Cardiac muscle cell (in vitro differentiated cells and primary cell): ENCODE data around the gene PMIS2. TPM values are rescaled to one million over a fixed set of nuclear protein-coding genes. Genes with fewer than 3 reads are reported as not detected.

ENCODE experiments used
- DNase-seq, 2 donors: peaks; one replicate each; pipeline versions ENCODE4 v3.0.0 to v3.0.0-alpha.2; 2010 to 2017; ENCODE audit warnings: low read depth in 1 of 2, low spot score in 1 of 2
- H3K27ac ChIP-seq: fragments of 200-600 bp; sonication (generic); 2 replicates; pipeline ENCODE4 v1.5.1; 2016
- H3K27me3 ChIP-seq: fragments of 200-600 bp; sonication (generic); 2 replicates; pipeline ENCODE4 v1.6.0; 2016; ENCODE audit warnings: control low read depth
- H3K36me3 ChIP-seq: fragments of 200-600 bp; sonication (generic); 2 replicates; pipeline ENCODE4 v1.5.1; 2016; ENCODE audit warnings: control low read depth
- H3K4me1 ChIP-seq: fragments of 200-600 bp; sonication (generic); 2 replicates; pipeline ENCODE4 v1.8.1; 2017; ENCODE audit warnings: low read depth, mild to moderate bottlenecking, mixed run types
- H3K4me3 ChIP-seq: fragments of 200-600 bp; sonication (generic); 2 replicates; pipeline ENCODE4 v1.5.1; 2016; ENCODE audit warnings: mild to moderate bottlenecking
- H3K9me3 ChIP-seq: fragments of 200-600 bp; sonication (generic); 2 replicates; pipeline ENCODE4 v1.5.1; 2017; ENCODE audit warnings: low read depth, mild to moderate bottlenecking, control low read depth
- CTCF ChIP-seq: IDR thresholded peaks from 2 replicates; pipeline ENCODE4 v1.5.1; 2012; ENCODE audit warnings: low read depth, mild to moderate bottlenecking, low read length
- polyA plus RNA-seq: library from polyadenylated mRNA; unstranded; fragments of >200 nt; fragmentation: Nextera tagmentation; extraction: Ambion mirVana; gene quantifications from 2 replicates; pipeline ENCODE4 v1.2.1, GENCODE V29; 2016
- total RNA-seq: library from RNA; depleted of rRNA; stranded (reverse); fragments of >200 nt; gene quantifications from 2 replicates; pipeline ENCODE4 v1.2.3, GENCODE V29; 2016

PMIS2 gene
- total and polyA plus RNA-seq, 2 experiments from 2014 or later = not detected

DNA sequence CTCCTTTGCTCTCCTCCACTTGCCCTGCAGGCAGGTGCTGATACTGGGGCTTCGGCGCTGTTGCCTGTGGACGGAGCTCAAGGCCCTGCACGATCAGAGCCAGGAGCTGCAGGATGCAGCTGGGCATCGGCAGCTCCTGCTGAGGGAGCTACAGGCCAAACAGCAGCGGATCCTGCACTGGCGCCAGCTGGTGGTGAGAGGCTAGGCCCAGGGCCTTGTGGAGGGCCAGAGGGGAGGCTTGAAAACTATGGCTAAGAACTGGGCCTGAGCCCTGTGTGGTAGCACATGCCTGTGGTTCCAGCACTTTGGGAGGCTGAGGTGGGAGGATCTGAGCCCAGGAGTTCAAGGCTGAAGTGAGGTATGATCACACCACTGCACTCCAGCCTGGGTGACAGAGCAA, 32.9 kb downstream of the PMIS2 start:
- H3K4me3 ChIP-seq = no peak overlapping the region
- H3K9me3 ChIP-seq = no peaks in the 10 kb centered on the region
- no peaks in the 10 kb centered on the region for H3K36me3 ChIP-seq
- no peak overlapping the region for H3K27ac ChIP-seq
- H3K27me3 ChIP-seq = no peaks in the 10 kb centered on the region
- H3K4me1 ChIP-seq = no peaks in the 10 kb centered on the region
- DNase-seq = no peak
- no peak for TF ChIP-seq CTCF

GRCh38 chr19:35619290-35619923, 33.4 kb downstream of the PMIS2 start:
- Histone ChIP-seq H3K27me3 (no peaks in the 10 kb centered on the region), H3K4me1 (no peaks in the 10 kb centered on the region), H3K36me3 (no peaks in the 10 kb centered on the region), H3K9me3 (no peaks in the 10 kb centered on the region), H3K27ac (no peak overlapping the region), H3K4me3 (no peak overlapping the region)
- no peak for DNase-seq
- TF ChIP-seq CTCF = no peak

GRCh38 chr19:35620001-35620400, 34.0 kb downstream of the PMIS2 start:
- DNase-seq = no peak
- Histone ChIP-seq H3K36me3 (no peaks in the 10 kb centered on the region), H3K27me3 (no peaks in the 10 kb centered on the region), H3K4me1 (no peaks in the 10 kb centered on the region), H3K9me3 (no peaks in the 10 kb centered on the region), H3K27ac (no peak overlapping the region), H3K4me3 (no peak overlapping the region)
- no peak for TF ChIP-seq CTCF

DNA sequence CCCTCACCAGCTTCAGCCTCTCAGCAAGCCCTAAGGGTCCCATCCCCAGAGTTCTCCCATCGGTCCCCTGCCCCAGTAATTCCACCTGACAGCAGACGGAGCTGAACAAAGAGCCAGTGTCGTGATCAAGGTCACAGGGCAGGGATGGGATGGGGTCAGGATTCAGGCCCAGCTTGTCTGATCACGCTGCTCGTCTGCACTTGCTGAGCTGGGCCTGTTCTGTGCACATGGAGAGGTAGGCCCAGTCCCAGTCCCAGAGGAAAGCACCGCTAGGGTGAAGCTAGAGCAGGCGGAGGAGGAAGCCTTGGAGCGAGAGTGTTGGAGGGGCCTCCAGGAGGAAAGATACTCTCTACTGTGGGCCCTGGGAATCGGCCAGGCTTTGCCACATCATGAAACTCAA, 35.7 kb downstream of the PMIS2 start:
- H3K4me1 ChIP-seq = no peaks in the 10 kb centered on the region
- H3K36me3 ChIP-seq = no peaks in the 10 kb centered on the region
- TF ChIP-seq CTCF = no peak
- DNase-seq = no peak
- no peaks in the 10 kb centered on the region for H3K9me3 ChIP-seq
- no peak overlapping the region for H3K27ac ChIP-seq
- H3K4me3 ChIP-seq = no peak overlapping the region
- no peaks in the 10 kb centered on the region for H3K27me3 ChIP-seq

GRCh38 chr19:35622750-35623149, 36.8 kb downstream of the PMIS2 start:
- no peak for TF ChIP-seq CTCF
- H3K4me1 ChIP-seq = no peaks in the 10 kb centered on the region
- no peaks in the 10 kb centered on the region for H3K36me3 ChIP-seq
- no peaks in the 10 kb centered on the region for H3K27me3 ChIP-seq
- H3K4me3 ChIP-seq = no peak overlapping the region
- no peak for DNase-seq
- H3K9me3 ChIP-seq = no peaks in the 10 kb centered on the region
- H3K27ac ChIP-seq = no peak overlapping the region
